Astrocyte (in vitro differentiated cells and primary cell): ENCODE data around the gene SLC25A17. TPM values are rescaled to one million over a fixed set of nuclear protein-coding genes. Genes with fewer than 3 reads are reported as not detected.

Experiments
- DNase-seq: peaks from one replicate; pipeline ENCODE4 v3.0.0-alpha.2; 2010; ENCODE audit warnings: low read depth
- FAIRE-seq: peaks from 2 replicates; lab custom pipeline; 2011; peaks lifted over from hg19 to GRCh38; lab: Jason Lieb, UNC
- H2AFZ ChIP-seq: 2 replicates; pipeline ENCODE4 v1.6.0; 2012; ENCODE audit warnings: low read depth, low read length, inconsistent platforms
- H3K27ac ChIP-seq: 2 replicates; pipeline ENCODE4 v1.5.1; 2011; ENCODE audit warnings: low read depth, low read length, inconsistent platforms
- H3K27me3 ChIP-seq: 2 replicates; pipeline ENCODE4 v1.6.0; 2011; ENCODE audit warnings: low read length, inconsistent platforms; ENCODE audit not compliant: insufficient read depth
- H3K36me3 ChIP-seq: 2 replicates; pipeline ENCODE4 v1.5.1; 2011; ENCODE audit warnings: low read length, inconsistent platforms; ENCODE audit not compliant: insufficient read depth
- H3K4me1 ChIP-seq: 2 replicates; pipeline ENCODE4 v1.5.1; 2011; ENCODE audit warnings: low read length, inconsistent platforms; ENCODE audit not compliant: insufficient read depth
- H3K4me2 ChIP-seq: 2 replicates; pipeline ENCODE4 v1.6.0; 2012; ENCODE audit warnings: low read length, inconsistent platforms
- H3K4me3 ChIP-seq: 2 replicates; pipeline ENCODE4 v1.5.1; 2011; ENCODE audit warnings: low read depth, mild to moderate bottlenecking, low read length, inconsistent platforms; ENCODE audit not compliant: insufficient read depth
- H3K79me2 ChIP-seq: 2 replicates; pipeline ENCODE4 v1.6.0; 2012; ENCODE audit warnings: mild to moderate bottlenecking, low read length, inconsistent platforms; ENCODE audit not compliant: insufficient read depth
- H3K9ac ChIP-seq: 2 replicates; pipeline ENCODE4 v1.6.0; 2012; ENCODE audit warnings: mild to moderate bottlenecking, low read length, inconsistent platforms
- H3K9me3 ChIP-seq: 2 replicates; pipeline ENCODE4 v1.5.1; 2012; ENCODE audit warnings: low read depth, mild to moderate bottlenecking, low read length, inconsistent platforms; ENCODE audit not compliant: insufficient read depth
- H4K20me1 ChIP-seq: 2 replicates; pipeline ENCODE4 v1.6.0; 2012; ENCODE audit warnings: low read length, inconsistent platforms; ENCODE audit not compliant: insufficient read depth
- H3K27ac Mint-ChIP-seq: one replicate; pipeline ENCODE4 v1.8.0; 2021; ENCODE audit warnings: mild to moderate bottlenecking, mixed read lengths; ENCODE audit not compliant: unreplicated experiment
- H3K27me3 Mint-ChIP-seq: one replicate; pipeline ENCODE4 v1.8.0; 2021; ENCODE audit warnings: low read depth, mixed read lengths; ENCODE audit not compliant: unreplicated experiment
- H3K36me3 Mint-ChIP-seq: one replicate; pipeline ENCODE4 v1.8.0; 2021; ENCODE audit warnings: low read depth, mixed read lengths; ENCODE audit not compliant: unreplicated experiment
- H3K4me1 Mint-ChIP-seq: one replicate; pipeline ENCODE4 v1.8.0; 2021; ENCODE audit warnings: low read depth, mixed read lengths; ENCODE audit not compliant: unreplicated experiment
- H3K4me3 Mint-ChIP-seq: one replicate; pipeline ENCODE4 v1.8.0; 2021; ENCODE audit warnings: mild to moderate bottlenecking, moderate library complexity, mixed read lengths; ENCODE audit not compliant: unreplicated experiment
- H3K9me3 Mint-ChIP-seq: one replicate; pipeline ENCODE4 v1.8.0; 2021; ENCODE audit warnings: mild to moderate bottlenecking, mixed read lengths; ENCODE audit not compliant: unreplicated experiment
- EZH2 ChIP-seq: IDR thresholded peaks from 2 replicates; pipeline ENCODE4 v1.6.1; 2012; ENCODE audit warnings: mild to moderate bottlenecking, low read length, inconsistent platforms; ENCODE audit not compliant: insufficient read depth
- total RNA-seq: library from RNA; stranded (reverse); gene quantifications from 2 replicates; pipeline ENCODE4 v1.2.1, GENCODE V29; 2021
- TF ChIP-seq, protein P1 (sequence below): IDR thresholded peaks from 2 replicates; pipeline ENCODE4 v1.5.1; 2011; ENCODE audit warnings: low read depth, mild to moderate bottlenecking, inconsistent platforms, low read length, moderate library complexity; ENCODE audit not compliant: insufficient read depth

Gene SLC25A17
- total RNA-seq, 1 donor from 2014 or later = 24.8 TPM

DNA sequence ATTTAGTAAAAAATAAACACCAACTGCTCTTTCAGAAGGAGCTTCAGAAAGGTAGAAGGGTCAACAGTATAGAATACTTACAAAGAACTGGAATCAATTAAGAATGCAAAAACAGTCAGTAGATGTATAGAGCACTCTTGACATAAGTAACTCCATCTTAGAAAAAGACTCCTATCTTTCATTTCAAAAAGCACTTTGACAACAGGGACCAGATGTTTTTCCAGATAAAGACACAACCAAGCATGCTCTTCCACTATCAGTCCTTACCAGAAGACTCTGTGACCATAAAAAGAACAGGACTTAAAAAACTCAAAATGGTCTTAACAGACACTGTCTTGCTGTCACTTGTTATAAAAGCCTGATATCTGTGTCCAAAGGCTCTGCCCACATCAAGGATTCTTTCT lies 5.2 kb downstream of the SLC25A17 start:
- Histone ChIP-seq H2AFZ (no peak overlapping the region), H3K4me3 (no peak overlapping the region), H3K79me2 (peaks cover 84% of the 10 kb centered on the region), H3K9me3 (no peaks in the 10 kb centered on the region), H3K9ac (no peak overlapping the region), H3K4me2 (no peak overlapping the region), H3K27ac (no peak overlapping the region), H3K36me3 (no peaks in the 10 kb centered on the region), H3K4me1 (peaks cover 6% of the 10 kb centered on the region), H3K27me3 (no peaks in the 10 kb centered on the region), H4K20me1 (peaks cover 32% of the 10 kb centered on the region)
- Mint-ChIP-seq H3K4me3 (no peak overlapping the region), H3K9me3 (no peaks in the 10 kb centered on the region), H3K27me3 (no peaks in the 10 kb centered on the region), H3K36me3 (peaks cover 6% of the 10 kb centered on the region), H3K27ac (no peak overlapping the region), H3K4me1 (peaks cover 12% of the 10 kb centered on the region)
- no peak for FAIRE-seq
- no peak for DNase-seq
- TF ChIP-seq EZH2 = no peak
- TF ChIP-seq, protein P1, sequence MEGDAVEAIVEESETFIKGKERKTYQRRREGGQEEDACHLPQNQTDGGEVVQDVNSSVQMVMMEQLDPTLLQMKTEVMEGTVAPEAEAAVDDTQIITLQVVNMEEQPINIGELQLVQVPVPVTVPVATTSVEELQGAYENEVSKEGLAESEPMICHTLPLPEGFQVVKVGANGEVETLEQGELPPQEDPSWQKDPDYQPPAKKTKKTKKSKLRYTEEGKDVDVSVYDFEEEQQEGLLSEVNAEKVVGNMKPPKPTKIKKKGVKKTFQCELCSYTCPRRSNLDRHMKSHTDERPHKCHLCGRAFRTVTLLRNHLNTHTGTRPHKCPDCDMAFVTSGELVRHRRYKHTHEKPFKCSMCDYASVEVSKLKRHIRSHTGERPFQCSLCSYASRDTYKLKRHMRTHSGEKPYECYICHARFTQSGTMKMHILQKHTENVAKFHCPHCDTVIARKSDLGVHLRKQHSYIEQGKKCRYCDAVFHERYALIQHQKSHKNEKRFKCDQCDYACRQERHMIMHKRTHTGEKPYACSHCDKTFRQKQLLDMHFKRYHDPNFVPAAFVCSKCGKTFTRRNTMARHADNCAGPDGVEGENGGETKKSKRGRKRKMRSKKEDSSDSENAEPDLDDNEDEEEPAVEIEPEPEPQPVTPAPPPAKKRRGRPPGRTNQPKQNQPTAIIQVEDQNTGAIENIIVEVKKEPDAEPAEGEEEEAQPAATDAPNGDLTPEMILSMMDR = no peak

- Mint-ChIP-seq H3K4me3 (no peak overlapping the region), H3K27ac (no peak overlapping the region), H3K27me3 (no peaks in the 10 kb centered on the region), H3K36me3 (peaks cover 5% of the 10 kb centered on the region), H3K4me1 (peaks cover 7% of the 10 kb centered on the region), H3K9me3 (no peaks in the 10 kb centered on the region)
- H3K27me3 ChIP-seq = no peaks in the 10 kb centered on the region
- no peak for TF ChIP-seq EZH2
- TF ChIP-seq, protein P1 = no peak
- DNase-seq = no peak
- peaks cover 23% of the 10 kb centered on the region for H4K20me1 ChIP-seq
- H3K4me3 ChIP-seq = no peak overlapping the region
- H3K9me3 ChIP-seq = no peaks in the 10 kb centered on the region
- no peak overlapping the region for H3K27ac ChIP-seq
- H3K4me1 ChIP-seq = no peaks in the 10 kb centered on the region
- peak overlapping the region; percentile 17 for H3K4me2 ChIP-seq
- no peak overlapping the region for H2AFZ ChIP-seq
- FAIRE-seq = no peak
- H3K36me3 ChIP-seq = no peaks in the 10 kb centered on the region
- H3K79me2 ChIP-seq = peaks cover 71% of the 10 kb centered on the region
- no peak overlapping the region for H3K9ac ChIP-seq
These were observed 10.9 kb downstream of the SLC25A17 start for GRCh38 chr22:40808018-40808841.

DNA sequence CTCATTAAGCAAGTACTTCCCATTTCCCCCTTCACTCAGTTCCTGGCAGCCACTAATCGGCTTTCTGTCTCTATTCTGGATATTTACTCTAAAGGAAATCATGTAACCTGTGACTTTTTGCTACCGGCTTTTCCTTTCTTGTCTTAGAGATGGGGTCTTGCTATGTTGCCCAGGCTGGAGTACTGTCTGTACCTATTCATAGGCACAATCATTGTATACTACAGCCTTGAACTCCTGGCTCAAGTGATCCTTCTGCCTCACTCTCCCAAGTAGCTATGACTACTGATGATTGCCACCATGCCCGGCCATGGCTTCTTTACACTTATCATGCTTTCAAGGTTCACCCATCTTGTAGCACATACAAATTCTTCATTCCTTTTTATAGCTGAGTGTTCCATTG lies 12.4 kb downstream of the SLC25A17 start:
- Mint-ChIP-seq H3K27ac (no peak overlapping the region), H3K27me3 (no peaks in the 10 kb centered on the region), H3K36me3 (peaks cover 2% of the 10 kb centered on the region)

More for the DNA sequence above, 12.4 kb downstream of the SLC25A17 start:
- Histone ChIP-seq H2AFZ (no peak overlapping the region), H3K36me3 (no peaks in the 10 kb centered on the region), H3K79me2 (peaks cover 58% of the 10 kb centered on the region), H3K9me3 (no peaks in the 10 kb centered on the region), H3K4me1 (no peaks in the 10 kb centered on the region), H3K4me3 (no peak overlapping the region), H4K20me1 (peaks cover 17% of the 10 kb centered on the region), H3K9ac (no peak overlapping the region), H3K27me3 (no peaks in the 10 kb centered on the region), H3K27ac (no peak overlapping the region), H3K4me2 (no peak overlapping the region)
- H3K4me3 Mint-ChIP-seq = no peak overlapping the region
- H3K9me3 Mint-ChIP-seq = no peaks in the 10 kb centered on the region
- no peak for TF ChIP-seq EZH2
- TF ChIP-seq, protein P1 = no peak
- no peak for DNase-seq
- peaks cover 7% of the 10 kb centered on the region for H3K4me1 Mint-ChIP-seq
- FAIRE-seq = no peak
